LNCAP (cell line): ENCODE measurements around the gene PCCA.

Experiments
- CTCF ChIP-seq: fragments of 450-650 bp; IDR thresholded peaks from 2 replicates; pipeline ENCODE4 v1.5.1; 2017; ENCODE audit warnings: mild to moderate bottlenecking

PCCA gene

GRCh38 chr13:100088644-100089464, at the start of gene PCCA:
PCCA (plus strand) TSS chr13:100089093; CDS start chr13:100089121, 28 bp downstream.
- TF ChIP-seq CTCF: no peak

- TF ChIP-seq CTCF: no peak
Observed at GRCh38 chr13:100039740-100040139, 49.2 kb upstream of the PCCA start.

DNA sequence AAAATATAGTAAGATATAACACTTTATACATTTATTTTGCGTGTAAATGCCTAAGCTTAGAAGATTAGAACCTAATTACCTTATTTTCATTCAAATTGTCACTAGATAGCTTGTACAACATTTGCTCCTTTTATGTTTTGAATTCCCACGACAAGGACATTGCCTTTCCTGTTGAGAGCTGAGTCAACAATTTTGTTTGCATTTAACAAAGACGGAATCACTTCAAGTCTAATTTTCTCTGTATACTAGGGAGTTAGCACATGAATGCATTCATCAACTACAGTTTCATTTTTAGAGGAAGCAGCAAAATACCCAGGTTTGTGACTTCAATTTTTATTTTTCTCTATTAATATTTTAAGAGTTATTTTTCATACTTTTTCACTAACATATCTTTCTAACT, 48.7 kb upstream of the PCCA start:
- no peak for TF ChIP-seq CTCF

- no peak for TF ChIP-seq CTCF
Observed at GRCh38 chr13:100044936-100045335, 44.0 kb upstream of the PCCA start.

DNA sequence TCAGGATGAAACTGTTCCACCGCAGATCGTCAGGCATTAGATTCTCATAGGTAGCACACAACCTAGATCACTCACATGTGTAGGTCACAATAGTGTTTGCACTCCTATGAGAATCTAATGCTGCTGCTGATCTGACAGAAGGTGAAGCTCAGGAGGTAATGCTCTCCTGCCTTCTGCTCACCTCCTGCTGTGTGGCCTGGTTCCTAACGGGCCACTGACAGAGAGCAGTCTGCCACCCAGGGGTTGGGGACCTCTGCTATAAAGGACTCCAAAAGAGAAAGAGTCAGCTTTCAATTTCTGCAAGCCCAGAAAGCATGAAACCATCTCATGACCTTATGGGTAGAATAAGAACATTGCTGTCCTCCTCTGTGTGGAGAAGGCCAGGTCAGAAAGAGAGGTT, 43.5 kb upstream of the PCCA start:
- no peak for TF ChIP-seq CTCF

DNA sequence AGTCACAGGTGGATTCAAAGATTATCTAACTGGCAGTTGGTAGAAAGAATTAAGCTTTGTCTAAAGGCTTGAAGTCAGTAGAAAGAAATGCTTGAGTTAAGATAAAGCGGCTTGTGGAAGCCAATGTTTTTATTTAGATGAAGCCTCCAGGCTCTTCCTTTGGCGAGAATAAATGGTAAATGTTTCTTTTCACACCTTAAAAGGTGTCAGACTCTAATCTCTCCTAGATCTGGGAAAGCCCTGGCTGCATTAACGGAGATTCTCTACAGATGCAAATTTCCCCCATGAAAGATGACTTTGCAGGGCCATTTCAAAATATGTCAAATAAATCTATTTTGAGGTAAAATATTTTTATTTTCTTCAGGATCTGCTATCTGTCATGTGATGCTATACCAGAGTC, 37.8 kb upstream of the PCCA start:
- TF ChIP-seq CTCF: no peak

DNA sequence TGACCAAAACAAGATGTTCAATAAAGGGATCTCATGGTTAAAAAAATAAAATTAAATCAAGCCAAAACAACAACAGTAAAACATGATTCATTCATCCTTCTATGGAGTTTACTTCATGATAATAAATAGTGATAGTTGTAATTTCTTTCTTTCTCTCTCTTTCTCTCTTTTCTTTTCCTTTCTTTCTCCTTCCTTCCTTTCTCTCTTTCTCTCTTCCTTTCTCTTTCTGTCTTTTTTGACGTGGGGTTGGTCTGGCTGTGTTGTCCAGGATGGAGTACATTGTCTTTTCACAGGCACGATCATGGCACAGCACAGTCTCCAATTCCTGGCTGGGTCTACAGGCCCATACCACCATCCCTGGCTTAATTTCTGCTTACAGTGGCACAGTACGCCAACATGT, 29.1 kb upstream of the PCCA start:
- no peak for TF ChIP-seq CTCF

DNA sequence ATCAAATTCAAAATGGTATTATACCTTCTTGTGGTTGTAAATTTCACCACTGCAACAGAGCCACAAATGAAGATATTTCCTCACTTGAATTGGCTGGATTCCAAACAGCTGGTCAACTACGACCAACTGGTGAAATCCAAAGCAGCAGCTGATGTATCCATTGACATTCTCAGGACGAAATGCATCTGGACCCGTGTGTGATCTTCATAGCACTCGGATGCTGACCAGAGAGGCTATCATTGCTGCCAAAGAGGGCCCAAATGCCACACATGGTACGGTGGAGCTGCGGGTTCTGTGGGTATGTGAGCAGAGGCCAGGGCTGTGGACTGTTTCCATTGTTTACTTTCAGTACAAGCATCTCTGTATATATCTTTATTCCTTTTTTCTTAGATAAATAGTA, 25.6 kb upstream of the PCCA start:
- TF ChIP-seq CTCF: no peak
